IMR-90 (cell line): ENCODE data around the gene ADAMTS3. TPM values are rescaled to one million over a fixed set of nuclear protein-coding genes. Genes with fewer than 3 reads are reported as not detected.

ENCODE experiments used
- ATAC-seq: fragments of 200-7000 bp; cut with Tn5 transposase; 2 replicates; pipeline ENCODE4 v1.9.1; 2020; ENCODE audit warnings: low read depth, mild to moderate bottlenecking, moderate library complexity
- BruUV-seq: library from RNA; stranded (reverse); fragments of 400-500 nt; replicated peaks from 2 replicates; lab custom pipeline; 2021; lab: Mats Ljungman, UMichigan
- CTCF ChIA-PET: fragments of 300-600 bp; formaldehyde crosslinking; extraction: SDS; loops from one replicate; lab custom pipeline; 2021; ENCODE audit warnings: antibody characterized with exemption; lab: Yijun Ruan, JAX
- POLR2A ChIA-PET: fragments of 300-600 bp; sonication (Branson Sonifier 250); formaldehyde crosslinking; loops from one replicate; lab custom pipeline; 2022; ENCODE audit warnings: antibody characterized with exemption; ENCODE audit not compliant: unreplicated experiment; lab: Charles Lee
- DNase-seq: peaks from one replicate; pipeline ENCODE4 v3.0.0; 2013
- H2AFZ ChIP-seq: replicated peaks from 2 replicates; pipeline ENCODE3; 2013; ENCODE audit warnings: low read length, mild to moderate bottlenecking; ENCODE audit not compliant: poor library complexity
- H2AK5ac ChIP-seq: 2 replicates; pipeline ENCODE4 v1.6.1; 2013; ENCODE audit warnings: low read depth, low read length, inconsistent platforms
- H2AK9ac ChIP-seq: replicated peaks from 2 replicates; pipeline ENCODE3; 2013; ENCODE audit warnings: mild to moderate bottlenecking, low read depth, low read length, moderate library complexity; ENCODE audit not compliant: poor library complexity
- H2BK120ac ChIP-seq: 2 replicates; pipeline ENCODE4 v1.6.1; 2013; ENCODE audit warnings: low read depth, low read length, inconsistent platforms
- H2BK15ac ChIP-seq: 3 replicates; pipeline ENCODE4 v1.6.1; 2013; ENCODE audit warnings: low read depth, low read length, inconsistent platforms
- H2BK20ac ChIP-seq: 2 replicates; pipeline ENCODE4 v1.6.1; 2013; ENCODE audit warnings: low read depth, mild to moderate bottlenecking, inconsistent platforms, low read length, moderate library complexity
- H2BK5ac ChIP-seq: 2 replicates; pipeline ENCODE4 v1.6.1; 2013; ENCODE audit warnings: mild to moderate bottlenecking, low read depth, low read length, inconsistent platforms; ENCODE audit not compliant: poor library complexity, severe bottlenecking
- H3K14ac ChIP-seq: replicated peaks from 2 replicates; pipeline ENCODE4 v1.6.1; 2013; ENCODE audit warnings: low read depth, low read length, inconsistent platforms
- H3K18ac ChIP-seq: 2 replicates; pipeline ENCODE4 v1.6.1; 2013; ENCODE audit warnings: low read depth, low read length, control low read depth
- H3K23ac ChIP-seq: 2 replicates; pipeline ENCODE4 v1.6.1; 2013; ENCODE audit warnings: low read depth, low read length, inconsistent platforms
- H3K27ac ChIP-seq: 2 replicates; pipeline ENCODE4 v1.5.1; 2013; ENCODE audit warnings: mild to moderate bottlenecking, control low read depth, low read length; ENCODE audit not compliant: insufficient read depth
- H3K27me3 ChIP-seq: 2 replicates; pipeline ENCODE4 v1.6.1; 2013; ENCODE audit warnings: low read length; ENCODE audit not compliant: control insufficient read depth, insufficient read depth
- H3K36me3 ChIP-seq: 2 replicates; pipeline ENCODE4 v1.6.1; 2013; ENCODE audit warnings: low read length, mixed read lengths; ENCODE audit not compliant: control insufficient read depth, insufficient read depth
- H3K4ac ChIP-seq: 2 replicates; pipeline ENCODE4 v1.6.1; 2013; ENCODE audit warnings: low read depth, low read length, inconsistent platforms
- H3K4me1 ChIP-seq: 2 replicates; pipeline ENCODE4 v1.6.1; 2013; ENCODE audit warnings: low read length, mixed read lengths; ENCODE audit not compliant: control insufficient read depth, insufficient read depth
- H3K4me2 ChIP-seq: 2 replicates; pipeline ENCODE4 v1.6.1; 2013; ENCODE audit warnings: low read depth, mild to moderate bottlenecking, control low read depth, low read length, moderate library complexity
- H3K4me3 ChIP-seq: 2 replicates; pipeline ENCODE4 v1.5.1; 2013; ENCODE audit warnings: low read depth, mild to moderate bottlenecking, control low read depth, low read length, moderate library complexity; ENCODE audit not compliant: insufficient read depth
- H3K56ac ChIP-seq: 2 replicates; pipeline ENCODE4 v1.6.1; 2013; ENCODE audit warnings: low read length, inconsistent platforms; ENCODE audit not compliant: insufficient read depth; ENCODE audit errors: extremely low read depth
- H3K79me1 ChIP-seq, 2 experiments: 2 replicates each; pipeline ENCODE4 v1.6.1; 2013; ENCODE audit warnings: low read length in 2 of 2, inconsistent platforms in 1 of 2, low read depth in 1 of 2
- H3K9ac ChIP-seq: 2 replicates; pipeline ENCODE4 v1.6.1; 2013; ENCODE audit warnings: low read depth, low read length, control low read depth
- H3K9me1 ChIP-seq: 2 replicates; pipeline ENCODE4 v1.6.1; 2013; ENCODE audit warnings: low read length, inconsistent platforms; ENCODE audit not compliant: insufficient read depth
- H3K9me3 ChIP-seq: 2 replicates; pipeline ENCODE4 v1.6.1; 2013; ENCODE audit warnings: low read length; ENCODE audit not compliant: control insufficient read depth, insufficient read depth
- H4K20me1 ChIP-seq: 2 replicates; pipeline ENCODE4 v1.6.1; 2013; ENCODE audit warnings: low read length, inconsistent platforms; ENCODE audit not compliant: insufficient read depth
- H4K5ac ChIP-seq: 2 replicates; pipeline ENCODE4 v1.6.1; 2013; ENCODE audit warnings: mild to moderate bottlenecking, low read depth, low read length, control low read depth
- H4K8ac ChIP-seq, 2 experiments: 2 replicates each; pipeline ENCODE4 v1.6.1; 2013; ENCODE audit warnings: low read depth in 2 of 2, low read length in 2 of 2, control low read depth in 1 of 2, inconsistent platforms in 1 of 2
- H4K91ac ChIP-seq: 2 replicates; pipeline ENCODE4 v1.6.1; 2013; ENCODE audit warnings: low read depth, low read length, inconsistent platforms; ENCODE audit not compliant: insufficient read depth
- CEBPB ChIP-seq: IDR thresholded peaks from 2 replicates; pipeline ENCODE4 v1.6.1; 2012; ENCODE audit warnings: low read depth, low read length, improper control_type of control experiment
- CTCF ChIP-seq: conservative IDR thresholded peaks from 2 replicates; pipeline ENCODE4 v1.5.1; 2012; ENCODE audit warnings: mild to moderate bottlenecking, low read depth, low read length, improper control_type of control experiment
- RAD21 ChIP-seq: IDR thresholded peaks from 2 replicates; pipeline ENCODE4 v1.6.1; 2012; ENCODE audit warnings: low read length, improper control_type of control experiment
- SMC3 ChIP-seq: fragments of 150-350 bp; IDR thresholded peaks from 2 replicates; pipeline ENCODE4 v1.6.1; 2016; ENCODE audit warnings: low read depth, mild to moderate bottlenecking, antibody characterized with exemption, low read length, moderate library complexity
- WGBS, 2 experiments: methylation state at CpG; one replicate each; pipeline versions ENCODE4 v1.1.5 to v1.1.7; 2013; ENCODE audit warnings: missing lambda C conversion rate in 2 of 2; ENCODE audit not compliant: insufficient read length in 1 of 2; ENCODE audit errors: extremely low coverage in 2 of 2; 5-methylcytosine and 5-hydroxymethylcytosine counted together
- dilution Hi-C: fragments of 300-500 bp; cut with HindIII; formaldehyde crosslinking; loops from one replicate; pipeline ENCODE4 v1.14.3; 2018; ENCODE audit warnings: low sequenced_read_pairs; ENCODE audit not compliant: unreplicated experiment
- in situ Hi-C: fragments of 300-500 bp; cut with MboI; formaldehyde crosslinking; loops from 3 replicates; pipeline ENCODE4 v1.14.3; 2019; ENCODE audit warnings: low sequenced_read_pairs, inconsistent platforms, mixed read lengths
- intact Hi-C: fragments of 100-400 bp; cut with micrococcal nuclease; formaldehyde crosslinking; loops from 2 replicates; pipeline ENCODE4 v1.10.0; 2022
- polyA plus RNA-seq, 3 experiments: library from polyadenylated mRNA; depleted of rRNA; stranded (reverse); fragments of >200 nt; gene quantifications; 2 replicates each; pipeline ENCODE4 v1.2.3, GENCODE V29; 2012; ENCODE audit warnings: low replicate concordance in 1 of 3
- total RNA-seq: library from RNA; depleted of rRNA; stranded (reverse); fragments of >200 nt; gene quantifications from 2 replicates; pipeline ENCODE4 v1.2.3, GENCODE V29; 2012

The ADAMTS3 gene
- total and polyA plus RNA-seq, 2 of the 4 experiments (the other 2 are of a cell fraction): 0.68 to 2.9 TPM

- DNase-seq (peak; percentile 58), ATAC-seq (peak; percentile 98)
- no peak overlapping the region for H2AK9ac ChIP-seq
- H3K14ac ChIP-seq: no peak overlapping the region
- no peak overlapping the region for H3K9ac ChIP-seq
- intact Hi-C loops (loop anchor here (1.0 to 10.0 kb wide), 3 partner anchors 279 to 514 kb away; no protein-coding TSS in a partner anchor), in situ Hi-C loops (loop anchor here (5.0 kb wide), 1 partner anchor 512 kb away; no protein-coding TSS in a partner anchor), dilution Hi-C loops (no loop called here)
- TF ChIP-seq CEBPB (no peak), SMC3 (peak; percentile 79), RAD21 (peak; percentile 79), CTCF (peak; percentile 78)
- no peak overlapping the region for H2BK20ac ChIP-seq
- no peak overlapping the region for H2AFZ ChIP-seq
- no peak overlapping the region for H2AK5ac ChIP-seq
- no peak overlapping the region for H3K27ac ChIP-seq
- H3K79me1 ChIP-seq: no peaks in the 10 kb centered on the region
- H3K4me3 ChIP-seq: no peak overlapping the region
- BruUV-seq: no TSS peak
- H2BK5ac ChIP-seq: no peak overlapping the region
- H3K56ac ChIP-seq: no peak overlapping the region
- WGBS, 2 experiments: no CpG with 5 or more reads among the region's 3 CpGs
- ChIA-PET POLR2A (no interaction called here), CTCF (interaction anchor here (0.8 to 1.5 kb wide), 3 partner anchors 68 to 509 kb away, joined by 3 read pairs; no protein-coding TSS in a partner anchor)
- H4K91ac ChIP-seq: no peak overlapping the region
- no peak overlapping the region for H4K8ac ChIP-seq
- no peak overlapping the region for H3K4me2 ChIP-seq
- H3K4me1 ChIP-seq: no peaks in the 10 kb centered on the region
- no peak overlapping the region for H3K4ac ChIP-seq
- H4K5ac ChIP-seq: no peak overlapping the region
- no peak overlapping the region for H3K18ac ChIP-seq
- no peaks in the 10 kb centered on the region for H3K9me3 ChIP-seq
- no peaks in the 10 kb centered on the region for H3K36me3 ChIP-seq
- no peaks in the 10 kb centered on the region for H4K20me1 ChIP-seq
- H3K9me1 ChIP-seq: no peaks in the 10 kb centered on the region
- H3K23ac ChIP-seq: no peak overlapping the region
- H2BK120ac ChIP-seq: no peak overlapping the region
- no peak overlapping the region for H2BK15ac ChIP-seq
- H3K27me3 ChIP-seq: no peaks in the 10 kb centered on the region; the same call in 1 of the 2 replicates
Measured at GRCh38 chr4:72505314-72505744, 63.7 kb downstream of the ADAMTS3 start.
